Endothelial cell of umbilical vein (primary cell): ENCODE results near the gene CAMTA1. TPM values are rescaled to one million over a fixed set of nuclear protein-coding genes. Genes with fewer than 3 reads are reported as not detected.

ENCODE experiments used
- BruUV-seq: library from RNA; stranded (reverse); fragments of 400-500 nt; replicated peaks from 2 replicates; lab custom pipeline; 2021; lab: Mats Ljungman, UMichigan
- CTCF ChIA-PET: fragments of 300-600, 350-600 bp; sonication (Branson Sonifier 250); formaldehyde crosslinking; loops from one replicate; lab custom pipeline; 2021; ENCODE audit warnings: antibody characterized with exemption, inconsistent platforms; lab: Charles Lee
- POLR2A ChIA-PET: fragments of 300-600, 350-600 bp; sonication (Branson Sonifier 250); formaldehyde crosslinking; loops from one replicate; lab custom pipeline; 2021; ENCODE audit warnings: antibody characterized with exemption, inconsistent platforms; lab: Charles Lee
- DNase-seq: peaks from one replicate; pipeline ENCODE4 v3.0.0-alpha.2; 2011; ENCODE audit warnings: low read depth, low spot score
- FAIRE-seq: peaks from 2 replicates; lab custom pipeline; 2011; peaks lifted over from hg19 to GRCh38; lab: Jason Lieb, UNC
- H2AFZ ChIP-seq: 2 replicates; pipeline ENCODE4 v1.6.0; 2012; ENCODE audit warnings: low read depth, low read length, control low read depth, inconsistent platforms
- H3K27ac ChIP-seq: 2 replicates; pipeline ENCODE4 v1.5.1; 2011; ENCODE audit warnings: low read depth, mild to moderate bottlenecking, control low read depth, low read length, moderate library complexity; ENCODE audit not compliant: insufficient read depth
- H3K27me3 ChIP-seq, 2 experiments: 2 replicates each; pipeline versions ENCODE4 v1.6.0 to v1.6.1; 2011; ENCODE audit warnings: low read length in 2 of 2, mixed read lengths in 1 of 2; ENCODE audit not compliant: control insufficient read depth in 2 of 2, insufficient read depth in 2 of 2
- H3K36me3 ChIP-seq, 2 experiments: 2 replicates in 1 of 2; 3 replicates in 1 of 2; pipeline ENCODE4 v1.5.1; 2011; ENCODE audit warnings: low read length in 2 of 2, mild to moderate bottlenecking in 1 of 2, moderate library complexity in 1 of 2; ENCODE audit not compliant: control insufficient read depth in 2 of 2, insufficient read depth in 2 of 2; ENCODE audit errors: extremely low read depth in 1 of 2
- H3K4me1 ChIP-seq: 3 replicates; pipeline ENCODE4 v1.5.1; 2011; ENCODE audit warnings: mild to moderate bottlenecking, low read length; ENCODE audit not compliant: control insufficient read depth, insufficient read depth; ENCODE audit errors: extremely low read depth
- H3K4me2 ChIP-seq: 2 replicates; pipeline ENCODE4 v1.6.1; 2011; ENCODE audit warnings: low read length, control low read depth, mixed read lengths; ENCODE audit not compliant: insufficient read depth
- H3K4me3 ChIP-seq, 3 experiments: fragments of 200-600 bp in 1 of 3; sonication (generic), shearing (Covaris generic) in 1 of 3; replicated peaks in 1 of 3; 2 replicates each; pipeline ENCODE4 v1.5.1; 2011 to 2016; ENCODE audit warnings: control low read depth in 3 of 3, low read length in 3 of 3, mild to moderate bottlenecking in 2 of 3, inconsistent platforms in 1 of 3, low read depth in 1 of 3, moderate library complexity in 1 of 3; ENCODE audit not compliant: insufficient read depth in 1 of 3
- H3K79me2 ChIP-seq: 2 replicates; pipeline ENCODE4 v1.6.0; 2012; ENCODE audit warnings: low read length, inconsistent platforms; ENCODE audit not compliant: control insufficient read depth, insufficient read depth
- H3K9ac ChIP-seq: replicated peaks from 2 replicates; pipeline ENCODE3; 2011; ENCODE audit warnings: low read length, control low read depth; ENCODE audit not compliant: insufficient read depth; ENCODE audit errors: extremely low read depth
- H3K9me1 ChIP-seq: replicated peaks from 3 replicates; pipeline ENCODE4 v1.6.0; 2011; ENCODE audit warnings: mild to moderate bottlenecking, low read length; ENCODE audit not compliant: control insufficient read depth, insufficient read depth; ENCODE audit errors: extremely low read depth
- H3K9me3 ChIP-seq: replicated peaks from 2 replicates; pipeline ENCODE4 v1.5.1; 2012; ENCODE audit warnings: low read length, inconsistent platforms; ENCODE audit not compliant: control insufficient read depth, insufficient read depth
- H4K20me1 ChIP-seq: replicated peaks from 2 replicates; pipeline ENCODE3; 2011; ENCODE audit warnings: mild to moderate bottlenecking, low read length; ENCODE audit not compliant: control insufficient read depth, insufficient read depth; ENCODE audit errors: extremely low read depth
- EZH2 ChIP-seq: IDR thresholded peaks from 2 replicates; pipeline ENCODE4 v1.6.1; 2012; ENCODE audit warnings: borderline replicate concordance, low read depth, mild to moderate bottlenecking, moderate library complexity, low read length, inconsistent platforms; ENCODE audit not compliant: severe bottlenecking
- FOS ChIP-seq: IDR thresholded peaks from 2 replicates; pipeline ENCODE4 v1.6.1; 2011; ENCODE audit warnings: mild to moderate bottlenecking, low read length, moderate library complexity, borderline replicate concordance; ENCODE audit not compliant: insufficient read depth
- GATA2 ChIP-seq: IDR thresholded peaks from 2 replicates; pipeline ENCODE4 v1.7.0; 2011; ENCODE audit warnings: low read depth, mild to moderate bottlenecking, moderate library complexity, mixed read lengths, low read length; ENCODE audit not compliant: insufficient read length, insufficient read depth
- JUN ChIP-seq: IDR thresholded peaks from 2 replicates; pipeline ENCODE4 v1.6.1; 2011; ENCODE audit warnings: borderline replicate concordance, low read depth; ENCODE audit not compliant: insufficient read length, insufficient read depth
- MYC ChIP-seq: IDR thresholded peaks from one replicate; pipeline ENCODE4 v1.6.1; 2011; ENCODE audit warnings: mild to moderate bottlenecking, low read depth, low read length
- POLR2A ChIP-seq: IDR thresholded peaks from 2 replicates; pipeline ENCODE4 v1.6.1; 2012; ENCODE audit warnings: low read depth, mild to moderate bottlenecking, control low read depth, low read length
- POLR2AphosphoS5 ChIP-seq: IDR thresholded peaks from 2 replicates; pipeline ENCODE4 v1.6.1; 2012; ENCODE audit warnings: low read depth, mild to moderate bottlenecking, control low read depth, low read length, moderate library complexity; ENCODE audit not compliant: insufficient read depth
- dilution Hi-C: fragments of 300-500 bp; cut with MboI; formaldehyde crosslinking; loops from one replicate; pipeline ENCODE4 v1.15.0; 2019; ENCODE audit warnings: low sequenced_read_pairs; ENCODE audit not compliant: extremely low pct_ligation_motif_present
- intact Hi-C: fragments of 100-400 bp; cut with micrococcal nuclease; formaldehyde crosslinking; loops from one replicate; pipeline ENCODE4 v1.10.0; 2022
- polyA plus RNA-seq, 4 experiments: library from polyadenylated mRNA; depleted of rRNA in 3 of 4; stranded (reverse) in 3 of 4; unstranded in 1 of 4; fragments of >200 nt; gene quantifications; 2 replicates each; pipeline versions ENCODE4 v1.2.1 to v1.2.3, GENCODE V29; 2011 to 2012; ENCODE audit warnings: missing spikeins in 1 of 4
- total RNA-seq: library from RNA; stranded (reverse); gene quantifications from 2 replicates; pipeline ENCODE4 v1.2.3, GENCODE V29; 2021
- TF ChIP-seq, protein P1 (sequence below): IDR thresholded peaks from 2 replicates; pipeline ENCODE4 v1.6.1; 2011; ENCODE audit not compliant: insufficient read depth, insufficient read length
- TF ChIP-seq, protein P2 (sequence below), 2 donors: IDR thresholded peaks; 1 replicate in 1 of 2; 2 replicates in 1 of 2; pipeline ENCODE4 v1.5.1; 2011; ENCODE audit warnings: low read length in 2 of 2, mild to moderate bottlenecking in 2 of 2, moderate library complexity in 2 of 2, control low read depth in 1 of 2, inconsistent platforms in 1 of 2, low read depth in 1 of 2; ENCODE audit not compliant: insufficient read depth in 1 of 2; ENCODE audit errors: extremely low read depth in 1 of 2

CAMTA1 gene
- total and polyA plus RNA-seq, 2 donors (not counting 3 experiments of a cell fraction or from before 2014, with no cell fraction given): 50.8 to 92.7 TPM

DNA sequence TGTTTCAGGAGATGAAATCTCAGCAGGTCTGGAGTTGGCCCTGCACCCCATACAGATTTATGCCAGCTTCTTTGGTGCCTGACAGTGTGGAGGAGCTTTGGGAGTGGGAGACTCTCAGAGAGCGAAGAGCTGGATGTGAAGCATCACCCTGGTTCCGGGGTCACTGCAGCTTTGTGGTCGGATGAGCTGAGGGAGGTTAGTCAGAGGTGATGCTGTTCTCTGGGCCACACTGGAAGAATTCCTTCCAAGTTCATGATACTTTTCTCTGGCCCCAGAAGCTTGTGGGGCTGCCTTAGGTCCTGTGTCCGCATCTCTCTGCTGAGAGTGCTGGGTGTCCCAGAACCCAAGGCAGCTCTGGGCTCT lies 467.8 kb downstream of the CAMTA1 start:
- Histone ChIP-seq H3K4me2 (no peak overlapping the region), H3K4me3 (no peak overlapping the region), H3K27ac (no peak overlapping the region), H3K9ac (no peak overlapping the region), H3K9me3 (no peaks in the 10 kb centered on the region), H3K4me1 (no peaks in the 10 kb centered on the region), H3K36me3 (no peaks in the 10 kb centered on the region), H3K9me1 (no peaks in the 10 kb centered on the region), H2AFZ (no peak overlapping the region), H4K20me1 (no peaks in the 10 kb centered on the region), H3K79me2 (no peaks in the 10 kb centered on the region), H3K27me3 (no peaks in the 10 kb centered on the region)
- CTCF ChIA-PET: no interaction called here
- no TSS peak for BruUV-seq
- TF ChIP-seq POLR2A: no peak
- TF ChIP-seq GATA2: no peak
- TF ChIP-seq JUN: no peak
- TF ChIP-seq, protein P1, sequence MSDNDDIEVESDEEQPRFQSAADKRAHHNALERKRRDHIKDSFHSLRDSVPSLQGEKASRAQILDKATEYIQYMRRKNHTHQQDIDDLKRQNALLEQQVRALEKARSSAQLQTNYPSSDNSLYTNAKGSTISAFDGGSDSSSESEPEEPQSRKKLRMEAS: no peak
- TF ChIP-seq EZH2: no peak
- no peak for TF ChIP-seq FOS
- no peak for TF ChIP-seq MYC
- no peak for TF ChIP-seq POLR2AphosphoS5
- TF ChIP-seq, protein P2, sequence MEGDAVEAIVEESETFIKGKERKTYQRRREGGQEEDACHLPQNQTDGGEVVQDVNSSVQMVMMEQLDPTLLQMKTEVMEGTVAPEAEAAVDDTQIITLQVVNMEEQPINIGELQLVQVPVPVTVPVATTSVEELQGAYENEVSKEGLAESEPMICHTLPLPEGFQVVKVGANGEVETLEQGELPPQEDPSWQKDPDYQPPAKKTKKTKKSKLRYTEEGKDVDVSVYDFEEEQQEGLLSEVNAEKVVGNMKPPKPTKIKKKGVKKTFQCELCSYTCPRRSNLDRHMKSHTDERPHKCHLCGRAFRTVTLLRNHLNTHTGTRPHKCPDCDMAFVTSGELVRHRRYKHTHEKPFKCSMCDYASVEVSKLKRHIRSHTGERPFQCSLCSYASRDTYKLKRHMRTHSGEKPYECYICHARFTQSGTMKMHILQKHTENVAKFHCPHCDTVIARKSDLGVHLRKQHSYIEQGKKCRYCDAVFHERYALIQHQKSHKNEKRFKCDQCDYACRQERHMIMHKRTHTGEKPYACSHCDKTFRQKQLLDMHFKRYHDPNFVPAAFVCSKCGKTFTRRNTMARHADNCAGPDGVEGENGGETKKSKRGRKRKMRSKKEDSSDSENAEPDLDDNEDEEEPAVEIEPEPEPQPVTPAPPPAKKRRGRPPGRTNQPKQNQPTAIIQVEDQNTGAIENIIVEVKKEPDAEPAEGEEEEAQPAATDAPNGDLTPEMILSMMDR (IDR thresholded peaks at IDR 0.05; ENCODE audit: extremely low read depth in 1 of 2, insufficient read depth in 1 of 2, low read depth in 1 of 2, low read length in 2 of 2): no peak
- intact Hi-C loops: no loop called here
- POLR2A ChIA-PET: no interaction called here
- no peak for DNase-seq
- dilution Hi-C loops: no loop called here
- no peak for FAIRE-seq
